ENCODE data around the gene TMPRSS11A. TPM values are rescaled to one million over a fixed set of nuclear protein-coding genes. Genes with fewer than 3 reads are reported as not detected.

Gene TMPRSS11A
- total RNA-seq (2022; extraction: Qiagen RNA extraction), result not detected in 5 replicates

GRCh38 chr4:67963356-67963755 lies at the start of gene TMPRSS11A:
TSS of gene TMPRSS11A (minus strand) at chr4:67963493. CDS start at chr4:67963393, 100 bp downstream.

GRCh38 chr4:67883902-67884301 lies 79.4 kb downstream of the TMPRSS11A start, which contains the start of gene TMPRSS11D:
TSS of gene TMPRSS11D (minus strand) at chr4:67884002. CDS start at chr4:67883933, 69 bp downstream.

Other genes with a start within 250 kb of the TMPRSS11A start
- gene GNRHR, start 209.1 kb downstream of the TMPRSS11A start, total RNA-seq (2022; extraction: Qiagen RNA extraction), result not detected in 5 replicates
- not detected in 5 replicates for gene TMPRSS11D, start 79.5 kb downstream of the TMPRSS11A start, total RNA-seq (2022; extraction: Qiagen RNA extraction)
- gene TMPRSS11F, start 166.4 kb upstream of the TMPRSS11A start, total RNA-seq (2022; extraction: Qiagen RNA extraction), result not detected in 5 replicates